A673 (cell line): ENCODE measurements around the gene MSI2. TPM values are rescaled to one million over a fixed set of nuclear protein-coding genes. Genes with fewer than 3 reads are reported as not detected.

Experiments
- BruUV-seq: library from RNA; stranded (reverse); fragments of 400-500 nt; replicated peaks from 2 replicates; lab custom pipeline; 2021; lab: Mats Ljungman, UMichigan
- CTCF ChIA-PET: fragments of 300-600 bp; sonication (Branson Sonifier 250); formaldehyde crosslinking; loops from one replicate; lab custom pipeline; 2022; ENCODE audit warnings: antibody characterized with exemption; lab: Charles Lee
- POLR2A ChIA-PET: fragments of 300-600 bp; sonication (Branson Sonifier 250); formaldehyde crosslinking; loops from one replicate; lab custom pipeline; 2022; ENCODE audit warnings: antibody characterized with exemption; ENCODE audit not compliant: low non-redundant PET; lab: Charles Lee
- DNase-seq: peaks from one replicate; pipeline ENCODE4 v3.0.0-alpha.2; 2015; ENCODE audit warnings: low spot score
- H3K27ac ChIP-seq: fragments of 200-600 bp; sonication (generic); 2 replicates; pipeline ENCODE4 v1.5.1; 2016; ENCODE audit warnings: mixed run types, low read depth, mild to moderate bottlenecking, mixed read lengths, antibody characterized with exemption, low read length; ENCODE audit not compliant: poor library complexity, severe bottlenecking
- H3K27me3 ChIP-seq: fragments of 200-600 bp; sonication (generic); replicated peaks from 2 replicates; pipeline ENCODE4 v1.6.1; 2017; ENCODE audit warnings: mixed run types, low read depth, mild to moderate bottlenecking, mixed read lengths, antibody characterized with exemption, low read length; ENCODE audit not compliant: insufficient read depth, poor library complexity
- H3K36me3 ChIP-seq: fragments of 200-600 bp; sonication (generic); 2 replicates; pipeline ENCODE4 v1.6.1; 2016; ENCODE audit warnings: mixed run types, mild to moderate bottlenecking, mixed read lengths, antibody characterized with exemption, low read length; ENCODE audit not compliant: insufficient read depth, poor library complexity, severe bottlenecking
- H3K4me1 ChIP-seq: fragments of 200-600 bp; sonication (generic); 2 replicates; pipeline ENCODE4 v1.6.1; 2017; ENCODE audit warnings: mixed run types, mild to moderate bottlenecking, mixed read lengths, antibody characterized with exemption, low read length; ENCODE audit not compliant: insufficient read depth, poor library complexity, severe bottlenecking
- H3K4me3 ChIP-seq: fragments of 200-600 bp; sonication (generic); 2 replicates; pipeline ENCODE4 v1.5.1; 2016; ENCODE audit warnings: low read depth, mixed run types, mild to moderate bottlenecking, mixed read lengths, low read length; ENCODE audit not compliant: poor library complexity, severe bottlenecking
- H3K9me3 ChIP-seq: fragments of 200-600 bp; sonication (generic); 2 replicates; pipeline ENCODE4 v1.6.1; 2016; ENCODE audit warnings: mixed run types, low read depth, mild to moderate bottlenecking, mixed read lengths, antibody characterized with exemption, low read length; ENCODE audit not compliant: poor library complexity, severe bottlenecking
- CTCF ChIP-seq: fragments of 300-800, 200-600 bp; sonication (generic); conservative IDR thresholded peaks from 2 replicates; pipeline ENCODE4 v1.5.1; 2017; ENCODE audit warnings: low read depth, mild to moderate bottlenecking, antibody characterized with exemption, low read length, moderate library complexity, mixed read lengths
- EZH2 ChIP-seq: fragments of 200-600 bp; sonication (generic); IDR thresholded peaks from 2 replicates; pipeline ENCODE4 v1.6.1; 2017; ENCODE audit warnings: borderline replicate concordance, low read depth, mild to moderate bottlenecking, mixed read lengths, antibody characterized with exemption, low read length; ENCODE audit not compliant: poor library complexity, severe bottlenecking
- intact Hi-C: fragments of 100-400 bp; cut with micrococcal nuclease; formaldehyde crosslinking; loops from one replicate; pipeline ENCODE4 v1.10.0; 2022; ENCODE audit not compliant: unreplicated experiment
- total RNA-seq: library from RNA; stranded (reverse); gene quantifications from 2 replicates; pipeline ENCODE4 v1.2.3, GENCODE V29; 2021

Gene MSI2
- total RNA-seq, 1 experiment from 2014 or later = 108 TPM

GRCh38 chr17:57451643-57452042, 195.3 kb downstream of the MSI2 start:
- POLR2A ChIA-PET = no interaction called here
- no peaks in the 10 kb centered on the region for H3K27me3 ChIP-seq
- DNase-seq = no peak
- no peaks in the 10 kb centered on the region for H3K9me3 ChIP-seq
- TF ChIP-seq CTCF = no peak
- TF ChIP-seq EZH2 = no peak
- intact Hi-C loops = no loop called here
- no peaks in the 10 kb centered on the region for H3K36me3 ChIP-seq
- no peak overlapping the region for H3K4me3 ChIP-seq
- BruUV-seq = no TSS peak
- H3K27ac ChIP-seq = no peak overlapping the region
- H3K4me1 ChIP-seq = peaks cover 13% of the 10 kb centered on the region
- CTCF ChIA-PET = interaction anchor here (0.6 kb wide), 1 partner anchor 67 kb away, joined by 3 read pairs; no protein-coding TSS in a partner anchor

GRCh38 chr17:57453841-57454425, 197.6 kb downstream of the MSI2 start:
- no peak for TF ChIP-seq EZH2
- no peak for TF ChIP-seq CTCF
- Histone ChIP-seq H3K36me3 (no peaks in the 10 kb centered on the region), H3K27me3 (no peaks in the 10 kb centered on the region), H3K9me3 (no peaks in the 10 kb centered on the region), H3K27ac (no peak overlapping the region), H3K4me3 (no peak overlapping the region), H3K4me1 (no peaks in the 10 kb centered on the region)
- intact Hi-C loops = no loop called here
- CTCF ChIA-PET = no interaction called here
- POLR2A ChIA-PET = no interaction called here
- DNase-seq = no peak
- BruUV-seq = no TSS peak

GRCh38 chr17:57454729-57455062, 198.4 kb downstream of the MSI2 start:
- no peaks in the 10 kb centered on the region for H3K36me3 ChIP-seq
- BruUV-seq = no TSS peak
- no peak overlapping the region for H3K4me3 ChIP-seq
- no peaks in the 10 kb centered on the region for H3K4me1 ChIP-seq
- TF ChIP-seq CTCF (no peak), EZH2 (no peak)
- ChIA-PET POLR2A (no interaction called here), CTCF (no interaction called here)
- H3K9me3 ChIP-seq = no peaks in the 10 kb centered on the region
- DNase-seq = no peak
- H3K27ac ChIP-seq = no peak overlapping the region
- no peaks in the 10 kb centered on the region for H3K27me3 ChIP-seq
- intact Hi-C loops = no loop called here
